GM18505 (cell line): Measurements from ENCODE around the gene CRISP2.
"Not testable (repeated sequence)": the region's sequence is repeated elsewhere in the genome, so short reads cannot be mapped to it uniquely, and the experiment has no call there.

Experiments
- ATAC-seq: cut with Tn5 transposase; IDR thresholded peaks from one replicate; pipeline ENCODE4 v1.9.1; 2021; ENCODE audit not compliant: unreplicated experiment
- POLR2A ChIP-seq: IDR thresholded peaks from 4 replicates; pipeline ENCODE4 v1.6.1; 2011; ENCODE audit warnings: borderline replicate concordance; ENCODE audit not compliant: insufficient read depth, insufficient read length; ENCODE audit errors: extremely low read depth

Gene CRISP2

GRCh38 chr6:49713346-49713745, at the start of gene CRISP2:
TSS of gene CRISP2 (minus strand) at chr6:49713543. CDS start at chr6:49709196, 4,347 bp downstream.
- ATAC-seq, result no peak
- TF ChIP-seq POLR2A, result no peak

- TF ChIP-seq POLR2A, result no peak
- ATAC-seq, result no peak
Observed at GRCh38 chr6:49744259-49744658, 30.9 kb upstream of the CRISP2 start, which contains the start of gene CRISP3. TSS of gene CRISP3 (minus strand) at chr6:49744388. CDS start at chr6:49744367, 21 bp downstream.

DNA sequence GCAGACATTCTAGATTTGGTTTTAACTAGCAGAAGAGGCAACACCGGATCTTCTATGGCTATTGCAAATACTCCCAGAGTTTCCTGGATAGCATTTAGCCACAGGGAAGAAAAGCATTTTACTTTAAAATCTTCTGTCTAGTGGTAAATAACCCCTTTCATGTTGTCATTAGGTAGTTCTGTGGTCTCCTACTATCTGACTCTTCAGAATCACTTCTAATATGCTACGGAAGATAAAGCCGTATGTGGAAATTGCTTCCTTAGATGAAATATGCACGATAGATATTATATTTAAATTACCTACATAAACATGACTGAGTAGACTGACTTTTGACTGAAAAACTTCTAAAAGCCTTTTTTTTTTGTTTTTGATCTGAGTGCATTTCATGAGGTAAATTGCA, 30.1 kb upstream of the CRISP2 start:
- no peak for TF ChIP-seq POLR2A
- ATAC-seq, result no peak

GRCh38 chr6:49739423-49739822, 26.1 kb upstream of the CRISP2 start:
- TF ChIP-seq POLR2A, result no peak
- no peak for ATAC-seq

- no peak for TF ChIP-seq POLR2A
- ATAC-seq, result no peak
Observed at GRCh38 chr6:49736017-49736508, 22.7 kb upstream of the CRISP2 start.

DNA sequence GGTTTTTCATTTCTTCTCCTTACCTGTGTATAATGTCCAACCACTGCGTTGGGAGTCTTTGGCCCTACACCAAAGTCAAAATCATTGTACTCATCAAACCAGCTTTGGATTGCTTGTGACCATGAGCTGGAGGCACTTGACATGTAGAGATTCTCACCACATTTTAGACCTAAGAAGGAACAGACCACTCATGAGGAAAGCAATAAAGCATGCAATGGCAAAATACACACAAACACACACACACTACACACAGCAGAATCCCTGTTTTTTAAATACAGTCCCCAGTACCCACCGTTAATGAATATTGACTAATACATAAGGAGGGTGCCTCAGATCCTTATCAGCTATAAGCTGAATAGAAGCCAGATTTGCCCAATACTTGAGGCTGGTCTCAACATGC, 20.3 kb upstream of the CRISP2 start:
- no peak for ATAC-seq
- no peak for TF ChIP-seq POLR2A

- no peak for ATAC-seq
- no peak for TF ChIP-seq POLR2A
Observed at GRCh38 chr6:49732781-49733180, 19.4 kb upstream of the CRISP2 start.

- ATAC-seq, result no peak
- no peak for TF ChIP-seq POLR2A
Observed at GRCh38 chr6:49730251-49730650, 16.9 kb upstream of the CRISP2 start.

DNA sequence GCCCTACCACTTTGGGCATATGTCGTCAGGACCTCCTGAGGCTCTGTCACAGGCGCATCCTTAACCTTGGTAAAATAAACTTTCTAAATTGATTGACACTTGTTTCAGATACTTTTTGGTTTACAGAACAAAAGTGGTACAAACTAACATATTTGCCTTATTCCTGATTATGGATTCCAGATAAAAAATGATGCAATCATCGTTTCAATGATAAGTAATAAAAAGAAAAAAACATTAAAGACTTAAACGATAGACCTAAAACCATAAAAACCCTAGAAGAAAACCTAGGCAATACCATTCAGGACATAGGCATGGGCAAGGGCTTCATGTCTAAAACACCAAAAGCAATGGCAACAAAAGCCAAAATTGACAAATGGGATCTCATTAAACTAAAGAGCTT, 10.6 kb upstream of the CRISP2 start:
- ATAC-seq, result not testable (repeated sequence)

- ATAC-seq, result no peak
- no peak for TF ChIP-seq POLR2A
Observed at GRCh38 chr6:49721297-49721696, 8.0 kb upstream of the CRISP2 start.

DNA sequence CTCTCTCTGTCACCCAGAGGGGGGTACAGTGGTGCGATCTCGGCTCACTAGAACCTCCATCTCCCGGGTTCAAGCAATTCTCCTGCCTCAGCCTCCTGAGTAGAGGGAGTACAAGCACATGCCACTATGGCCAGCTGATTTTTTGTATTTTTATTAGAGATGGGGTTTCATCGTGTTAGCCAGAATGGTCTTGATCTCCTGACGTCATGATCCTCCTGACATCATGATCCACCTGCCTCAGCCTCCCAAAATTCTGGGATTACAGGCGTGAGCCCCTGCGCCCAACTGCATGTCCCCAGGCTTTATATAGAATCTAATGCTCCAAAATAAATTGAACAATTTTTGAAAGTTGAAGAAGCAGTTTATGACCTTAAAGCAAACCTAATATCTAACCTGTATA, 7.0 kb upstream of the CRISP2 start:
- no peak for TF ChIP-seq POLR2A
- ATAC-seq, result no peak

DNA sequence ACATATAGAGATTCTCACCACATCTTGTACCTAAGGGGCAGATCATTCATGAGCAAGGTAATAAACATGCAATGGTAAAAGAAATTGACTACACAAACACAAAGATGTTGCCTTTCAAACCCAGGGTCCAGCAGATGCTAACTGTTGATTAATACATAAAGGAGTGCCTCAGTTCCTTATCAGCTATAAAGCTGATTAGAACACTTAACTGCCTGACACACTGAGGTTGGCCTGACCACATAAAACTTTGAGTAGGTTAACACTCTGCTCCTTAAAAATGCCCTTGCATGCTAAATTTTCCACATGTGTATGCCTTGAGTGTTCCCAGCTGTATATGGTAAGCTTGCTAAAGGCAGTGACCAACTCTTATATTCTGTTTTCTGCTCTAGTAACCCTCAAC, 14.9 kb downstream of the CRISP2 start:
- ATAC-seq, result no peak
- TF ChIP-seq POLR2A, result no peak

GRCh38 chr6:49693512-49693911, 19.8 kb downstream of the CRISP2 start:
- ATAC-seq, result no peak
- no peak for TF ChIP-seq POLR2A

DNA sequence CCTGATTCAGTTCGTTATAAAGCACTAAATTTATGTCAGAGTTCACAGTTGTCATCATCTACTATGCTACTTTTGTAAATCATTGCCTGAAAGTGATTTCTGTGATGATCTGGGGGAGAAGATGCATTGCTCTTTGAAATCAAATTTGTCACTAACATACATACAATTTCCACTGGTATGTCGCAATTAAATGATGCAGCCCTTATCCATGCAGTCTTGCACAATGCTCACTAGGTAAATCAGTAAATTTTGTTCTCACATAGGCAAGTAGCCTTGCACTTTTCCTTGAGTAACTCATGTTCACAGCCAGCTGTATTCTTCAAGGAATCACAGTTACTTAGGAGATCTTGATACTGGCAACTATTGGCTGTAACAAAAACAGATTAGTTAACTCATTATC, 20.8 kb downstream of the CRISP2 start:
- no peak for ATAC-seq

GRCh38 chr6:49676671-49677281, 36.6 kb downstream of the CRISP2 start:
- ATAC-seq, result no peak
- no peak for TF ChIP-seq POLR2A

More for the DNA sequence above, 20.8 kb downstream of the CRISP2 start:
- TF ChIP-seq POLR2A, result no peak
